ENCODE measurements around the gene TFF3. TPM values are rescaled to one million over a fixed set of nuclear protein-coding genes. Genes with fewer than 3 reads are reported as not detected.

TFF3 gene
- total and polyA plus RNA-seq, 2 of the 4 experiments (the other 2 are of a cell fraction) = not detected

DNA sequence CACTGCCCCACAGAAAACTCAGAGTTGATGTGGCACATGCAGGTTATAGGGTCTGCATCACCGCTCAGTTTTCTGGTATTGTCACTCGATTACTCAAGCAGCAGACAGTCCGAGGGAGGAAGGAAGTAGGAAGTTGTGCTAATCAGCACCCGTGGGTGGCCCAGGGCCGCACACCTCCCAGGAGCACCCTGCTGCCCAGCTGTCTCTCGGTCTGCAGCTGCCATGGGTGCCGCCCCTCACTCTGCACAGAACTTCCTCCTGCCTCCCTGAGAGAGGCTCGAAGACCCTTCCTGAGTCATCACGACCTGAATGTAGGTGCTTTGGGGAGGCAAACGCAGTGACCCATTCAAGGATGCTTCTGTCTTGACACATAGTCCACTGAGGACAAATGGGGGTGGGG lies 4.2 kb upstream of the TFF3 start:
- H2AK5ac ChIP-seq (ENCODE audit: low read depth, low read length) = no peak overlapping the region
- CTCF ChIA-PET = no interaction called here
- no peak overlapping the region for H3K56ac ChIP-seq (ENCODE audit: extremely low read depth, insufficient read depth, low read length)
- H3K79me1 ChIP-seq (ENCODE audit: low read depth in 1 of 2, low read length in 2 of 2) = no peaks in the 10 kb centered on the region
- H2BK5ac ChIP-seq (ENCODE audit: low read depth, low read length, poor library complexity, severe bottlenecking) = no peak overlapping the region
- intact Hi-C loops (cut with micrococcal nuclease) = no loop called here
- peaks cover 35% of the 10 kb centered on the region for H3K27me3 ChIP-seq (ENCODE audit: control insufficient read depth, insufficient read depth, low read length)
- 57% methylated on average over 2 of the region's 10 CpGs; no CpG with 5 or more reads in 1 of the 2 experiments for WGBS, 2 experiments (ENCODE audit: extremely low coverage in 2 of 2, insufficient read length in 1 of 2)
- no peak overlapping the region for H4K8ac ChIP-seq (ENCODE audit: low read depth in 2 of 2, low read length in 2 of 2)
- H3K4me1 ChIP-seq (ENCODE audit: control insufficient read depth, insufficient read depth, low read length) = no peaks in the 10 kb centered on the region
- BruUV-seq (replicated peaks) = no TSS peak
- H2AFZ ChIP-seq (replicated peaks; ENCODE audit: low read length, poor library complexity) = no peak overlapping the region
- H3K27ac ChIP-seq (ENCODE audit: insufficient read depth, low read length) = no peak overlapping the region
- no peak overlapping the region for H2AK9ac ChIP-seq (replicated peaks; ENCODE audit: low read depth, low read length, poor library complexity)
- ATAC-seq (ENCODE audit: low read depth) = no peak
- no peak overlapping the region for H3K4ac ChIP-seq (ENCODE audit: low read depth, low read length)
- dilution Hi-C loops (cut with HindIII; ENCODE audit: low sequenced_read_pairs, unreplicated experiment) = no loop called here
- H3K36me3 ChIP-seq (ENCODE audit: control insufficient read depth, insufficient read depth, low read length) = no peaks in the 10 kb centered on the region
- no peaks in the 10 kb centered on the region for H3K9me1 ChIP-seq (ENCODE audit: insufficient read depth, low read length)
- no peak overlapping the region for H3K14ac ChIP-seq (replicated peaks; ENCODE audit: low read depth, low read length)
- POLR2A ChIA-PET (ENCODE audit: unreplicated experiment) = no interaction called here
- H4K5ac ChIP-seq (ENCODE audit: low read depth, low read length) = no peak overlapping the region
- H3K4me2 ChIP-seq (ENCODE audit: low read depth, low read length) = no peak overlapping the region
- no peaks in the 10 kb centered on the region; the same call in 1 of the 2 replicates for H4K20me1 ChIP-seq (ENCODE audit: insufficient read depth, low read length)
- H3K9ac ChIP-seq (ENCODE audit: low read depth, low read length) = no peak overlapping the region
- no peak overlapping the region for H3K4me3 ChIP-seq (ENCODE audit: insufficient read depth, low read depth, low read length)
- no peak overlapping the region for H4K91ac ChIP-seq (ENCODE audit: insufficient read depth, low read depth, low read length)
- no peak overlapping the region for H3K18ac ChIP-seq (ENCODE audit: low read depth, low read length)
- no peak overlapping the region for H2BK20ac ChIP-seq (ENCODE audit: low read depth, low read length)
- no peaks in the 10 kb centered on the region for H3K9me3 ChIP-seq (ENCODE audit: control insufficient read depth, insufficient read depth, low read length)
- in situ Hi-C loops (cut with MboI; ENCODE audit: low sequenced_read_pairs) = no loop called here
- no peak overlapping the region for H2BK15ac ChIP-seq (ENCODE audit: low read depth, low read length)
- H2BK120ac ChIP-seq (ENCODE audit: low read depth, low read length) = no peak overlapping the region
- no peak for DNase-seq
- no peak overlapping the region for H3K23ac ChIP-seq (ENCODE audit: low read depth, low read length)
- TF ChIP-seq POLR2A (IDR thresholded peaks at IDR 0.05; ENCODE audit: low read depth, low read length) = no peak
- no peak for TF ChIP-seq ELK1 (IDR thresholded peaks at IDR 0.05; ENCODE audit: borderline replicate concordance, low read depth, low read length)
- TF ChIP-seq USF2 (IDR thresholded peaks at IDR 0.05; ENCODE audit: low read depth, low read length) = no peak
- TF ChIP-seq MAFK (IDR thresholded peaks at IDR 0.05; ENCODE audit: low read depth, low read length) = no peak
- TF ChIP-seq FOS (IDR thresholded peaks at IDR 0.05; ENCODE audit: low read depth, low read length) = no peak
- TF ChIP-seq RAD21 (IDR thresholded peaks at IDR 0.05; ENCODE audit: low read length) = no peak
- TF ChIP-seq CEBPB (IDR thresholded peaks at IDR 0.05; ENCODE audit: low read depth, low read length) = no peak
- no peak for TF ChIP-seq MXI1 (IDR thresholded peaks at IDR 0.05; ENCODE audit: borderline replicate concordance, low read depth, low read length)
- TF ChIP-seq SMC3 (IDR thresholded peaks at IDR 0.05; ENCODE audit: low read depth, low read length) = no peak
- no peak for TF ChIP-seq NFE2L2 (IDR thresholded peaks at IDR 0.05; ENCODE audit: low read depth, low read length)
- no peak for TF ChIP-seq MAZ (IDR thresholded peaks at IDR 0.05; ENCODE audit: borderline replicate concordance, low read depth, low read length)
- no peak for TF ChIP-seq RFX5 (IDR thresholded peaks at IDR 0.05; ENCODE audit: low read depth, low read length)
- TF ChIP-seq, protein P1, sequence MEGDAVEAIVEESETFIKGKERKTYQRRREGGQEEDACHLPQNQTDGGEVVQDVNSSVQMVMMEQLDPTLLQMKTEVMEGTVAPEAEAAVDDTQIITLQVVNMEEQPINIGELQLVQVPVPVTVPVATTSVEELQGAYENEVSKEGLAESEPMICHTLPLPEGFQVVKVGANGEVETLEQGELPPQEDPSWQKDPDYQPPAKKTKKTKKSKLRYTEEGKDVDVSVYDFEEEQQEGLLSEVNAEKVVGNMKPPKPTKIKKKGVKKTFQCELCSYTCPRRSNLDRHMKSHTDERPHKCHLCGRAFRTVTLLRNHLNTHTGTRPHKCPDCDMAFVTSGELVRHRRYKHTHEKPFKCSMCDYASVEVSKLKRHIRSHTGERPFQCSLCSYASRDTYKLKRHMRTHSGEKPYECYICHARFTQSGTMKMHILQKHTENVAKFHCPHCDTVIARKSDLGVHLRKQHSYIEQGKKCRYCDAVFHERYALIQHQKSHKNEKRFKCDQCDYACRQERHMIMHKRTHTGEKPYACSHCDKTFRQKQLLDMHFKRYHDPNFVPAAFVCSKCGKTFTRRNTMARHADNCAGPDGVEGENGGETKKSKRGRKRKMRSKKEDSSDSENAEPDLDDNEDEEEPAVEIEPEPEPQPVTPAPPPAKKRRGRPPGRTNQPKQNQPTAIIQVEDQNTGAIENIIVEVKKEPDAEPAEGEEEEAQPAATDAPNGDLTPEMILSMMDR (conservative IDR thresholded peaks at IDR 0.05; ENCODE audit: low read depth, low read length) = no peak
- no peak for TF ChIP-seq RCOR1 (IDR thresholded peaks at IDR 0.05; ENCODE audit: insufficient replicate concordance, low read length)
